Prostate gland (tissue), 2 donors: Measurements from ENCODE around the gene CCS.

Source experiments
- POLR2AphosphoS5 ChIP-seq: sonication (generic); formaldehyde crosslinking; IDR thresholded peaks from one replicate; pipeline ENCODE4 v1.6.1; 2017; ENCODE audit warnings: antibody characterized with exemption
- TF ChIP-seq, protein P1 (sequence below), 4 experiments: fragments of 200-600 bp in 2 of 4; fragments of 450-650 bp in 2 of 4; sonication (generic) in 2 of 4; IDR thresholded peaks; 1 replicate in 3 of 4; 2 replicates in 1 of 4; pipeline ENCODE4 v1.5.1; 2016 to 2019; ENCODE audit warnings: antibody characterized with exemption in 4 of 4, mild to moderate bottlenecking in 2 of 4, moderate library complexity in 2 of 4

DNA sequence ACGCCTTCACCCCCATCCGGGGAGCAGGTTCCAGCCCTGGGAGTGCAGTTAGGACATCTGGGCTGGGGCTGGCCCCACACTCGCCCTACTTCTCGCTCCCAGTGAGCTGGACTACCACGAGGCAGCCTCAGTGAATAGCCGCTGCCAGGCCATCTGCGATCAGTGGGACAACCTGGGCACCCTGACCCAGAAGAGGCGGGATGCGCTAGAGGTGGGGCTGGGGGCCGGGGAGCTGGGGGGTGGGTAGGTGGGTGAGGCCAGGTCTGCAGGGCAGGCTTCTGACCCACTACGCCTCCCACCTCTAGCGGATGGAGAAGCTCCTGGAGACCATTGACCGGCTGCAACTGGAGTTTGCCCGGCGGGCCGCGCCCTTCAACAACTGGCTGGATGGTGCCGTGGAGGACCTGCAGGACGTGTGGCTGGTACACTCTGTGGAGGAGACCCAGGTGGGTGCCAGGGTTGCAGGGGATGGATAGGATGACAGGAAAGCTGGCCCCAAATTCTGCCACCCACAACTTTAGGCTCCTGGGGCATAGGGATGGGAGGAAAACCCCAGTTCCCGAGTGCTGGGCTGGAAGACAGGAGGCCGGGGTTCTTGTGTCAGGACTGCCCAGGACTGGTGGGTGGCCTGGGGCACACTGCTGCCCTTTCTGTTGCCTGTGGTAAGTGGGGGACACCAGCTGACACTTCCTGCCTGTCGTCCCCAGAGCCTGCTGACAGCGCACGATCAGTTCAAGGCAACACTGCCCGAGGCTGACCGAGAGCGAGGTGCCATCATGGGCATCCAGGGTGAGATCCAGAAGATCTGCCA, 32.9 kb upstream of the CCS start:
- TF ChIP-seq, protein P1, sequence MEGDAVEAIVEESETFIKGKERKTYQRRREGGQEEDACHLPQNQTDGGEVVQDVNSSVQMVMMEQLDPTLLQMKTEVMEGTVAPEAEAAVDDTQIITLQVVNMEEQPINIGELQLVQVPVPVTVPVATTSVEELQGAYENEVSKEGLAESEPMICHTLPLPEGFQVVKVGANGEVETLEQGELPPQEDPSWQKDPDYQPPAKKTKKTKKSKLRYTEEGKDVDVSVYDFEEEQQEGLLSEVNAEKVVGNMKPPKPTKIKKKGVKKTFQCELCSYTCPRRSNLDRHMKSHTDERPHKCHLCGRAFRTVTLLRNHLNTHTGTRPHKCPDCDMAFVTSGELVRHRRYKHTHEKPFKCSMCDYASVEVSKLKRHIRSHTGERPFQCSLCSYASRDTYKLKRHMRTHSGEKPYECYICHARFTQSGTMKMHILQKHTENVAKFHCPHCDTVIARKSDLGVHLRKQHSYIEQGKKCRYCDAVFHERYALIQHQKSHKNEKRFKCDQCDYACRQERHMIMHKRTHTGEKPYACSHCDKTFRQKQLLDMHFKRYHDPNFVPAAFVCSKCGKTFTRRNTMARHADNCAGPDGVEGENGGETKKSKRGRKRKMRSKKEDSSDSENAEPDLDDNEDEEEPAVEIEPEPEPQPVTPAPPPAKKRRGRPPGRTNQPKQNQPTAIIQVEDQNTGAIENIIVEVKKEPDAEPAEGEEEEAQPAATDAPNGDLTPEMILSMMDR (IDR thresholded peaks at IDR 0.05): no peak
- TF ChIP-seq POLR2AphosphoS5: no peak
